Mucosa of rectum (tissue), 2 donors: Measurements from ENCODE around the gene OR4S1.
"Not testable (repeated sequence)": the region's sequence is repeated elsewhere in the genome, so short reads cannot be mapped to it uniquely, and the experiment has no call there.

Experiments
- H3K27ac ChIP-seq, 2 donors: one replicate each; pipeline ENCODE4 v1.7.0; 2013; ENCODE audit warnings: inconsistent platforms in 2 of 2, low read depth in 2 of 2, low read length in 2 of 2
- H3K27me3 ChIP-seq, 2 donors: one replicate each; pipeline ENCODE4 v1.7.0; 2013; ENCODE audit warnings: low read length in 2 of 2; ENCODE audit not compliant: control insufficient read depth in 2 of 2, insufficient read depth in 2 of 2
- H3K36me3 ChIP-seq, 2 donors: one replicate each; pipeline ENCODE4 v1.7.0; 2013; ENCODE audit warnings: low read length in 2 of 2; ENCODE audit not compliant: control insufficient read depth in 2 of 2, insufficient read depth in 2 of 2
- H3K4me1 ChIP-seq, 2 donors: one replicate each; pipeline ENCODE4 v1.7.0; 2013; ENCODE audit warnings: low read length in 2 of 2, mild to moderate bottlenecking in 1 of 2; ENCODE audit not compliant: control insufficient read depth in 2 of 2, insufficient read depth in 2 of 2
- H3K4me3 ChIP-seq, 2 donors: one replicate each; pipeline ENCODE4 v1.7.0; 2013; ENCODE audit warnings: low read length in 2 of 2
- H3K9ac ChIP-seq, 2 donors: one replicate each; pipeline ENCODE4 v1.7.0; 2013; ENCODE audit warnings: low read length in 2 of 2, low read depth in 1 of 2, mild to moderate bottlenecking in 1 of 2
- H3K9me3 ChIP-seq, 2 donors: one replicate each; pipeline ENCODE4 v1.7.0; 2013; ENCODE audit warnings: low read length in 2 of 2; ENCODE audit not compliant: control insufficient read depth in 2 of 2
- donor health status: healthy.
- donor health status: Normal muscosa, but diverticular disease.

The OR4S1 gene

GRCh38 chr11:48305923-48306322 is at the start of gene OR4S1:
TSS of gene OR4S1 (plus strand) at chr11:48306223. CDS start at chr11:48306223, 0 bp downstream.
- Histone ChIP-seq H3K27me3 (no peaks in the 10 kb centered on the region), H3K4me3 (no peak within 1 kb of the TSS), H3K27ac (no peak within 1 kb of the TSS), H3K9ac (no peak within 1 kb of the TSS), H3K36me3 (no peaks in the 10 kb centered on the region), H3K4me1 (no peaks in the 10 kb centered on the region), H3K9me3 (no peaks in the 10 kb centered on the region)

- Histone ChIP-seq H3K4me1 (no peaks in the 10 kb centered on the region), H3K9ac (no peak overlapping the region), H3K4me3 (no peak overlapping the region), H3K9me3 (peaks cover 0 to 2% of the 10 kb centered on the region in 2 donors), H3K27ac (no peak overlapping the region), H3K27me3 (no peaks in the 10 kb centered on the region), H3K36me3 (no peaks in the 10 kb centered on the region)
Measured at GRCh38 chr11:48261600-48261999, 44.4 kb upstream of the OR4S1 start.

DNA sequence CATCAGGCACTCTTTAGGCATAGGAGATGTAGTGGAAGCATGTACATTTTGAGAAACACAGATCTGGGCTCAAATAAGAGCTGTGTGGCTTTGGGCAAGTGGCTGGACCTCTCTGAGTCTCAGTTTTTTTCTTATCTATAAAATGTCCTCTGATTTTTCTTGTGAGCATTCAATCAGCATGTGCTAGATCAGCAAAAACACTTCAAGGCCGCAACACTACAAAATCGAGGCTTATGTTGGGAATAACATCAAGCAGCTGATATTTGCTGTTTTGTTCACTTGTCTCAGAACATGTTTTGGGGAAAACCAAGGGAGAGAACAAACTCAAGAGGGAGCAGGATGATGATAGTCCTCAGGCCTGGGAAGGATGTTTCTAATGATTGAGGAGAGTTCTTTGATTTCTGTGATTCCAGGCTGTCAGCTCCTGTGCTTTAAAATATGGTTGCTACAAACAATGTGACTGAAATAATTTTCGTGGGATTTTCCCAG is 42.6 kb upstream of the OR4S1 start, which contains the start of gene OR4X1:
TSS of gene OR4X1 (plus strand) at position 439 of the 489 bp plus-strand sequence. CDS start at position 439, 0 bp downstream.
- no peak within 1 kb of the TSS for H3K4me3 ChIP-seq
- peaks cover 0 to 2% of the 10 kb centered on the region in 2 donors for H3K9me3 ChIP-seq
- H3K9ac ChIP-seq: no peak within 1 kb of the TSS
- no peaks in the 10 kb centered on the region for H3K27me3 ChIP-seq
- no peaks in the 10 kb centered on the region for H3K4me1 ChIP-seq
- no peaks in the 10 kb centered on the region for H3K36me3 ChIP-seq
- H3K27ac ChIP-seq: no peak within 1 kb of the TSS

DNA sequence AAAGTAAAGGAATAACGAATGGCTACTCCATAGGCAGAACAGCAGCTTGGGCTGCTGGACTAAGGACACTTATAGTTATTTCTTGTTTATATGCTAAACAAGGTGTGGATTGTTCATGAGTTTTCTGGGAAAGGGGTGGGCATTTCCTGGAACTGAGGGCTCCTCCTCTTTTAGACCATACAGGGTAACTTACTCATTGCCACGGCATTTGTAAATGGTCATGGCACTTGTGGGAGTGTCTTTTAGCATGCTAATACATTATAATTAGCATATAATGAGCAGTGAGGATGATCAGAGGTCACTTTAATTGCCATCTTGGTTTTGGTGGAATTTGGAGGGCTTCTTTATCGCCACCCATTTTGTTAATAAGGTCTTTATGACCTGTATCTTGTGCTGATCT is 35.4 kb upstream of the OR4S1 start:
- Histone ChIP-seq H3K9ac (no peak overlapping the region), H3K9me3 (no peaks in the 10 kb centered on the region), H3K27ac (no peak overlapping the region), H3K4me3 (no peak overlapping the region), H3K36me3 (no peaks in the 10 kb centered on the region), H3K4me1 (no peaks in the 10 kb centered on the region), H3K27me3 (no peaks in the 10 kb centered on the region)

DNA sequence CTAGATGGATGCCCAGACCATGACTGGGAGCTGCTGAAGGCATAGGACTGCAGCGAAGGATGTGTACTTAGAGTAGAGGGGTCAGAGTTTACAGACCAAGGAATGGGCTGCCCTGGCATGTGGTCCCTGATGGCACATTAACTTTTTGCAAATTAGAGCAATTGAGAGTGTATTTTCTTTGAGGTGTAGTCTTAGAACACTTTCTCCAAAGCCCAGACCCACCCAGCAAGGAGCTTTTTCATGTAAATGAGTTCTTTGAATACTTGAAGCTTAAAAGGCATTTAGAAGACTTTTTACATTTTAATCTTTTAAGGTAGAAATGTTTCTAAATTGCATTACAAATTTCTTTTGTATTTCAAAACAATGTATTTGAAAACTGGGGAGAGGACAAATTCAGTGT is 33.4 kb upstream of the OR4S1 start:
- H3K9me3 ChIP-seq: no peaks in the 10 kb centered on the region
- H3K4me3 ChIP-seq: no peak overlapping the region
- H3K9ac ChIP-seq: no peak overlapping the region
- H3K36me3 ChIP-seq: no peaks in the 10 kb centered on the region
- no peaks in the 10 kb centered on the region for H3K27me3 ChIP-seq
- no peaks in the 10 kb centered on the region for H3K4me1 ChIP-seq
- H3K27ac ChIP-seq: no peak overlapping the region

GRCh38 chr11:48307760-48308386 is 1.9 kb downstream of the OR4S1 start:
- no peak overlapping the region for H3K4me3 ChIP-seq
- no peak overlapping the region for H3K27ac ChIP-seq
- no peaks in the 10 kb centered on the region for H3K27me3 ChIP-seq
- H3K4me1 ChIP-seq: no peaks in the 10 kb centered on the region
- no peak overlapping the region for H3K9ac ChIP-seq
- no peaks in the 10 kb centered on the region for H3K36me3 ChIP-seq
- H3K9me3 ChIP-seq: no peaks in the 10 kb centered on the region

GRCh38 chr11:48313590-48313989 is 7.6 kb downstream of the OR4S1 start:
- not testable (repeated sequence) for H3K4me3 ChIP-seq, H3K36me3 ChIP-seq, H3K4me1 ChIP-seq, H3K9me3 ChIP-seq, H3K27me3 ChIP-seq, H3K9ac ChIP-seq, H3K27ac ChIP-seq

- H3K9me3 ChIP-seq, H3K36me3 ChIP-seq, H3K4me1 ChIP-seq, H3K27me3 ChIP-seq, H3K4me3 ChIP-seq, H3K27ac ChIP-seq, H3K9ac ChIP-seq: not testable (repeated sequence)
Measured at GRCh38 chr11:48319813-48320212, 13.8 kb downstream of the OR4S1 start.

DNA sequence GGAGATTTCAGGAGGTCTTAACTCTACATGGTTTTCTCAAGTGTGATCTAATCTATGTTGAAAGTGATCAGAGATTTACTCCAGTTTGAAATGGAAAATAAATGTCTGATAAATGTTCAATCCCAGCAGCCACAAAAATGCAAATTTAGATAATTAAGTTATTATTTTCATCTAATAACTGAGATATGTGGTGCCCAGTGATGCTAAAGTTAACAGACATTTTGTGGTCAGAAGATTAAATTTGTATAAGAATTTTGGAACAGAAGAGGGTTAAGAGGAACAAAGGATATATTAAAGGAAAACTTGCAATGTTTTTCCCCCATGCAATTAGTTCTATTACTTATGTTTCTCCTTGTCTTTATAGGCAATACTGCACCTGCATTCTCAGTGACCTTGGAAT is 18.6 kb downstream of the OR4S1 start, which contains the start of gene OR4C3:
TSS of gene OR4C3 (plus strand) at position 301 of the 400 bp plus-strand sequence. CDS start 102 bp downstream, outside the sequence.
- H3K36me3 ChIP-seq, H3K27me3 ChIP-seq, H3K9me3 ChIP-seq, H3K27ac ChIP-seq, H3K9ac ChIP-seq, H3K4me3 ChIP-seq, H3K4me1 ChIP-seq: not testable (repeated sequence)

GRCh38 chr11:48341466-48341865 is 35.4 kb downstream of the OR4S1 start:
- H3K4me1 ChIP-seq: no peaks in the 10 kb centered on the region
- H3K9me3 ChIP-seq: no peaks in the 10 kb centered on the region
- no peaks in the 10 kb centered on the region for H3K27me3 ChIP-seq
- H3K36me3 ChIP-seq: no peaks in the 10 kb centered on the region
- H3K4me3 ChIP-seq: no peak overlapping the region
- no peak overlapping the region for H3K27ac ChIP-seq
- no peak overlapping the region for H3K9ac ChIP-seq
